KOPT-K1 (cell line): ENCODE results near the gene ZNF653.

Experiments
- H3K27ac ChIP-seq: fragments of 200-600 bp; sonication (generic); 2 replicates; pipeline ENCODE4 v1.5.1; 2016; ENCODE audit warnings: antibody characterized with exemption, mild to moderate bottlenecking, low read depth, low read length; ENCODE audit not compliant: poor library complexity, severe bottlenecking
- H3K36me3 ChIP-seq: fragments of 200-600 bp; sonication (generic); 2 replicates; pipeline ENCODE4 v1.5.1; 2017; ENCODE audit warnings: antibody characterized with exemption, mild to moderate bottlenecking, low read length, moderate library complexity; ENCODE audit not compliant: insufficient read depth
- H3K9me3 ChIP-seq: fragments of 200-600 bp; sonication (generic); 2 replicates; pipeline ENCODE4 v1.5.1; 2017; ENCODE audit warnings: antibody characterized with exemption, low read length, mild to moderate bottlenecking; ENCODE audit not compliant: insufficient read depth, poor library complexity, severe bottlenecking

The ZNF653 gene

GRCh38 chr19:11505504-11506100 lies at the start of gene ZNF653:
TSS of gene ZNF653 (minus strand) at chr19:11505839. CDS start at chr19:11505786, 53 bp downstream.
- Histone ChIP-seq H3K27ac (peak within 1 kb of the TSS; percentile 82), H3K9me3 (no peaks in the 10 kb centered on the region), H3K36me3 (no peaks in the 10 kb centered on the region)

- no peaks in the 10 kb centered on the region for H3K9me3 ChIP-seq
- H3K36me3 ChIP-seq, result peaks cover 47% of the 10 kb centered on the region
- H3K27ac ChIP-seq, result no peak overlapping the region
These were observed 49.6 kb upstream of the ZNF653 start for GRCh38 chr19:11555246-11555645.

- H3K27ac ChIP-seq, result no peak overlapping the region
- H3K9me3 ChIP-seq, result no peaks in the 10 kb centered on the region
- H3K36me3 ChIP-seq, result peaks cover 47% of the 10 kb centered on the region
These were observed 48.5 kb upstream of the ZNF653 start for GRCh38 chr19:11554160-11554559.

GRCh38 chr19:11552666-11553372 lies 47.2 kb upstream of the ZNF653 start:
- Histone ChIP-seq H3K36me3 (peaks cover 47% of the 10 kb centered on the region), H3K9me3 (no peaks in the 10 kb centered on the region), H3K27ac (no peak overlapping the region)

GRCh38 chr19:11551603-11552235 lies 46.1 kb upstream of the ZNF653 start:
- H3K36me3 ChIP-seq, result peaks cover 43% of the 10 kb centered on the region
- no peaks in the 10 kb centered on the region for H3K9me3 ChIP-seq
- no peak overlapping the region for H3K27ac ChIP-seq

- Histone ChIP-seq H3K36me3 (peaks cover 37% of the 10 kb centered on the region), H3K9me3 (no peaks in the 10 kb centered on the region), H3K27ac (no peak overlapping the region)
These were observed 44.6 kb upstream of the ZNF653 start for GRCh38 chr19:11550265-11550664.

GRCh38 chr19:11549386-11549953 lies 43.8 kb upstream of the ZNF653 start:
- H3K9me3 ChIP-seq, result no peaks in the 10 kb centered on the region
- no peak overlapping the region for H3K27ac ChIP-seq
- H3K36me3 ChIP-seq, result peaks cover 30% of the 10 kb centered on the region

GRCh38 chr19:11547929-11548700 lies 42.5 kb upstream of the ZNF653 start:
- peaks cover 16% of the 10 kb centered on the region for H3K36me3 ChIP-seq

GRCh38 chr19:11541238-11541637 lies 35.6 kb upstream of the ZNF653 start:
- no peaks in the 10 kb centered on the region for H3K9me3 ChIP-seq
- H3K36me3 ChIP-seq, result no peaks in the 10 kb centered on the region
- no peak overlapping the region for H3K27ac ChIP-seq

More at GRCh38 chr19:11547929-11548700, 42.5 kb upstream of the ZNF653 start:
- H3K9me3 ChIP-seq, result no peaks in the 10 kb centered on the region
- H3K27ac ChIP-seq, result no peak overlapping the region

GRCh38 chr19:11540645-11541044 lies 35.0 kb upstream of the ZNF653 start:
- H3K36me3 ChIP-seq, result no peaks in the 10 kb centered on the region
- H3K27ac ChIP-seq, result no peak overlapping the region
- H3K9me3 ChIP-seq, result no peaks in the 10 kb centered on the region

- Histone ChIP-seq H3K36me3 (no peaks in the 10 kb centered on the region), H3K9me3 (no peaks in the 10 kb centered on the region), H3K27ac (no peak overlapping the region)
These were observed 34.1 kb upstream of the ZNF653 start for GRCh38 chr19:11539495-11540365.

GRCh38 chr19:11538232-11539036 lies 32.8 kb upstream of the ZNF653 start, which contains the start of gene CNN1:
TSS of gene CNN1 (plus strand) at chr19:11538851. CDS start at chr19:11538928, 77 bp downstream.
- Histone ChIP-seq H3K27ac (no peak within 1 kb of the TSS), H3K9me3 (no peaks in the 10 kb centered on the region), H3K36me3 (no peaks in the 10 kb centered on the region)

- H3K9me3 ChIP-seq, result no peaks in the 10 kb centered on the region
- H3K36me3 ChIP-seq, result no peaks in the 10 kb centered on the region
- no peak overlapping the region for H3K27ac ChIP-seq
These were observed 30.4 kb upstream of the ZNF653 start for GRCh38 chr19:11535792-11536595.
